Sigmoid colon (tissue), 7 donors: ENCODE results near the gene CADM2. TPM values are rescaled to one million over a fixed set of nuclear protein-coding genes. Genes with fewer than 3 reads are reported as not detected.

Experiments
- DNase-seq: peaks from one replicate; pipeline ENCODE4 v3.0.0-alpha.2; 2019
- H3K27ac ChIP-seq, 4 donors: fragments of 200-600 bp; sonication (generic); one replicate each; pipeline ENCODE4 v1.5.1; 2016 to 2019; ENCODE audit warnings: mild to moderate bottlenecking in 1 of 4
- H3K27me3 ChIP-seq, 3 donors: fragments of 200-600 bp; sonication (generic); one replicate each; pipeline ENCODE4 v1.5.1; 2019; ENCODE audit warnings: mild to moderate bottlenecking in 1 of 3
- H3K36me3 ChIP-seq, 4 donors: fragments of 200-600 bp; sonication (generic); one replicate each; pipeline ENCODE4 v1.5.1; 2016 to 2019
- H3K4me1 ChIP-seq, 4 donors: fragments of 200-600 bp; sonication (generic); one replicate each; pipeline ENCODE4 v1.5.1; 2017 to 2019
- H3K4me3 ChIP-seq, 4 donors: fragments of 200-600 bp; sonication (generic); one replicate each; pipeline ENCODE4 v1.5.1; 2017 to 2019; ENCODE audit warnings: mild to moderate bottlenecking in 2 of 4, moderate library complexity in 1 of 4
- H3K9me3 ChIP-seq, 4 donors: fragments of 200-600 bp in 3 of 4; sonication (generic) in 3 of 4; one replicate each; pipeline versions ENCODE4 v1.5.1 to v1.6.1; 2013 to 2019
- EP300 ChIP-seq, 4 donors: sonication (generic); formaldehyde crosslinking; IDR thresholded peaks; one replicate each; pipeline ENCODE4 v1.6.1; 2017; ENCODE audit warnings: antibody characterized with exemption in 4 of 4
- POLR2A ChIP-seq, 2 donors: fragments of 450-650 bp; IDR thresholded peaks; one replicate each; pipeline ENCODE4 v1.6.1; 2016; ENCODE audit warnings: antibody characterized with exemption in 2 of 2, mild to moderate bottlenecking in 2 of 2, moderate library complexity in 2 of 2
- POLR2AphosphoS5 ChIP-seq, 4 donors: sonication (generic); formaldehyde crosslinking; IDR thresholded peaks; one replicate each; pipeline ENCODE4 v1.6.1; 2017; ENCODE audit warnings: antibody characterized with exemption in 4 of 4
- WGBS, 2 donors: extraction: QIAGEN DNeasy Blood & Tissue Kit; methylation state at CpG; one replicate each; pipeline ENCODE4 v1.1.7; 2013; 5-methylcytosine and 5-hydroxymethylcytosine counted together
- intact Hi-C: fragments of 100-400 bp; cut with DNase I; formaldehyde crosslinking; loops from one replicate; pipeline ENCODE4 v1.15.1; 2023
- polyA plus RNA-seq, 3 donors: library from polyadenylated mRNA; stranded (reverse); fragments of 200-250 nt; gene quantifications; one replicate each; pipeline ENCODE4 v1.2.3, GENCODE V29; 2013
- total RNA-seq, 4 donors: library from RNA; depleted of rRNA; stranded (reverse); fragments of >200 nt; gene quantifications; one replicate each; pipeline ENCODE4 v1.1.0, GENCODE V29; 2016
- TF ChIP-seq, protein P1 (sequence below), 4 experiments: fragments of 450-650 bp in 3 of 4; fragments of 200-600 bp in 1 of 4; IDR thresholded peaks; one replicate each; pipeline ENCODE4 v1.5.1; 2016 to 2019; ENCODE audit warnings: antibody characterized with exemption in 4 of 4, mild to moderate bottlenecking in 3 of 4, moderate library complexity in 2 of 4
- donor health status: healthy with polysubstance abuse.
- donor health status: Bipolar disorder and iron deficiency.
- donor health status: healthy.

The CADM2 gene
- total and polyA plus RNA-seq, 7 donors: 0.46 to 22.8 (median 12.8) TPM

DNA sequence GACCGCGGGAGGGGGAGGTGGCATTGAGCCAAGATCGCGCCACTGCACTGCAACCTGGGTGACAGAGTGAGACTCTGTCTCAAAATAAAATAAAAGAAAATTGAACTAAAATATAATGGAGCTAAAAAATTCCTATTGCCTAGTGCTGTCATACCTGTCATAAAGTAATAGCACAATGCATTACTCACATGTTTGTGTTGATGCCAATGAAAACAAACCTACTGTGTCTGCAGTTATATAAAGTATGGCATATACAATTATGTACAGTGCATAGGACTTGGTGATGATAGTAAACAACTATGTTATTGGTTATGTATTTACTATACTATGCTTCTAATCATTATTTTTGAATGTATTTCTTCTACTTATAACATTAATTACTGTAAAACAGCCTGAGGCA lies 411.6 kb downstream of the CADM2 start:
- Histone ChIP-seq H3K9me3 (no peaks in the 10 kb centered on the region), H3K27me3 (no peaks in the 10 kb centered on the region), H3K36me3 (no peaks in the 10 kb centered on the region), H3K27ac (no peak overlapping the region), H3K4me3 (no peak overlapping the region), H3K4me1 (no peaks in the 10 kb centered on the region)
- 92 to 93% methylated on average over 4 of the region's 4 CpGs for WGBS, 2 donors
- intact Hi-C loops: no loop called here
- DNase-seq: no peak
- TF ChIP-seq, protein P1, sequence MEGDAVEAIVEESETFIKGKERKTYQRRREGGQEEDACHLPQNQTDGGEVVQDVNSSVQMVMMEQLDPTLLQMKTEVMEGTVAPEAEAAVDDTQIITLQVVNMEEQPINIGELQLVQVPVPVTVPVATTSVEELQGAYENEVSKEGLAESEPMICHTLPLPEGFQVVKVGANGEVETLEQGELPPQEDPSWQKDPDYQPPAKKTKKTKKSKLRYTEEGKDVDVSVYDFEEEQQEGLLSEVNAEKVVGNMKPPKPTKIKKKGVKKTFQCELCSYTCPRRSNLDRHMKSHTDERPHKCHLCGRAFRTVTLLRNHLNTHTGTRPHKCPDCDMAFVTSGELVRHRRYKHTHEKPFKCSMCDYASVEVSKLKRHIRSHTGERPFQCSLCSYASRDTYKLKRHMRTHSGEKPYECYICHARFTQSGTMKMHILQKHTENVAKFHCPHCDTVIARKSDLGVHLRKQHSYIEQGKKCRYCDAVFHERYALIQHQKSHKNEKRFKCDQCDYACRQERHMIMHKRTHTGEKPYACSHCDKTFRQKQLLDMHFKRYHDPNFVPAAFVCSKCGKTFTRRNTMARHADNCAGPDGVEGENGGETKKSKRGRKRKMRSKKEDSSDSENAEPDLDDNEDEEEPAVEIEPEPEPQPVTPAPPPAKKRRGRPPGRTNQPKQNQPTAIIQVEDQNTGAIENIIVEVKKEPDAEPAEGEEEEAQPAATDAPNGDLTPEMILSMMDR (IDR thresholded peaks at IDR 0.05): no peak
- no peak for TF ChIP-seq POLR2AphosphoS5 (IDR thresholded peaks at IDR 0.05)
- no peak for TF ChIP-seq EP300 (IDR thresholded peaks at IDR 0.05)
- no peak for TF ChIP-seq POLR2A (IDR thresholded peaks at IDR 0.05)

DNA sequence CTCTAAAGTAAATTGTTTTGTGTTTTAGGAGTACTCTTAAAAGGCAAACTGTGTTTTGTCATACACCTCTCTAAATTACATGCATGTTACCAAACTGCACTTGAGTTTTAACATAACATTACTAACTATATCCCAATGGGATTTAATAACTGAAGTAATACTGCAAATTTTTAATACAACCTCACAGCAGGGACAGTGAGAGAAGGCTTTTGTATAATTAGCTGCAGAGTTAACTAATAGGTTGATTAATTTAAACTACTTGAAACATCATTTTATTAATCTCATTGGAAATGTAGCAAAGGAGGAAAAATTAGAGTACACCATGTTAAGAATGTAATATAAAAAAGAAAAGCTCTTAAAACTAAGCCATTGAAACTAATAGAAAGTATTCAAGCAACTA lies 417.3 kb downstream of the CADM2 start:
- Histone ChIP-seq H3K36me3 (no peaks in the 10 kb centered on the region), H3K27ac (no peak overlapping the region), H3K27me3 (no peaks in the 10 kb centered on the region), H3K4me1 (no peaks in the 10 kb centered on the region), H3K4me3 (no peak overlapping the region), H3K9me3 (no peaks in the 10 kb centered on the region)
- DNase-seq: no peak
- TF ChIP-seq, protein P1 (IDR thresholded peaks at IDR 0.05): no peak
- TF ChIP-seq EP300 (IDR thresholded peaks at IDR 0.05) (no peak), POLR2A (IDR thresholded peaks at IDR 0.05) (no peak)
- intact Hi-C loops: no loop called here

DNA sequence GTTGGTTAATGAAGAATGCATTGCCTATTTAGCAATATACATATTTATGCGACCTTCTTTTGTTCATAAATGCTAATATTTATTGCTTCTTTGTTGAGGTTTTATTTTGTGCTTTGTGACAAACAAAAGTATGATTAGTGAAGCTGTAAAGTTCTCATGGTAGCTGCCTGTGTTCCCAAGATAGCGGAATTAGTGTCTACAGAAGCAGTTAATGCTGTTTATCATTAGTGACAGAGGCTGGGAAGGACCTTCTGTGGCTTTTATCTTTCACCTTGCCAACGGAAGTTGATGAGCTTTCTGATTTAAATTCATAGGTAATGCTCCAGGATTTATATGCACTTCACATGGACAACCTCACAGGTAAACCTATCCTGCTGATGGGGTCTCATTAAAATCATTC lies 418.3 kb downstream of the CADM2 start:
- Histone ChIP-seq H3K27ac (no peak overlapping the region), H3K9me3 (no peaks in the 10 kb centered on the region), H3K36me3 (no peaks in the 10 kb centered on the region), H3K27me3 (no peaks in the 10 kb centered on the region), H3K4me3 (no peak overlapping the region), H3K4me1 (no peaks in the 10 kb centered on the region)
- intact Hi-C loops: no loop called here
- no peak for TF ChIP-seq POLR2A (IDR thresholded peaks at IDR 0.05)
- no peak for TF ChIP-seq POLR2AphosphoS5 (IDR thresholded peaks at IDR 0.05)
- no peak for TF ChIP-seq EP300 (IDR thresholded peaks at IDR 0.05)
- TF ChIP-seq, protein P1 (IDR thresholded peaks at IDR 0.05): no peak
- 39 to 70% methylated on average over 3 of the region's 3 CpGs for WGBS, 2 donors
- DNase-seq: no peak

DNA sequence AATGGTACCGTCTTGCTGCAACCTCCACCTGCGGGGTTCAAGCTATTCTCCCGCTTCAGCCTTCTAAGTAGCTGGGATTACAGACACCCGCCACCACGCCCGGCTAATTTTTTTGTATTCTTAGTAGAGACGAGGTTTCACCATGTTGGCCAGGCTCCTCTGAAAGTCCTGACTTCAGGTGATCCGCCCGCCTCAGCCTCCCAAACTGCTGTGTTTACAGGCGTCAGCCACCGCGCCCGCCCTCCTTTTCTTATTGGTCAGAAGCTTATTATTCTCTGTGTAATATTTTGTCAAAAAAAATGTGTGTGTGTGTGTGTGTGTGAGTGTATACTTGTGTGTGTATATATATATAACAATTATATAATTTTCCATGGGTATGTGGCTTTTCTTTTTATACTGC lies 425.6 kb downstream of the CADM2 start:
- H3K27ac ChIP-seq: no peak overlapping the region
- no peak for DNase-seq
- H3K36me3 ChIP-seq: no peaks in the 10 kb centered on the region
- 88 to 94% methylated on average over 13 of the region's 13 CpGs for WGBS, 2 donors
- no peak overlapping the region for H3K4me3 ChIP-seq
- intact Hi-C loops: no loop called here
- H3K4me1 ChIP-seq: peaks cover 0 to 9% (median 0%) of the 10 kb centered on the region in 4 donors
- no peak for TF ChIP-seq POLR2AphosphoS5 (IDR thresholded peaks at IDR 0.05)
- TF ChIP-seq, protein P1 (IDR thresholded peaks at IDR 0.05): no peak
- no peak for TF ChIP-seq POLR2A (IDR thresholded peaks at IDR 0.05)
- no peak for TF ChIP-seq EP300 (IDR thresholded peaks at IDR 0.05)
- no peaks in the 10 kb centered on the region for H3K27me3 ChIP-seq
- no peaks in the 10 kb centered on the region for H3K9me3 ChIP-seq

DNA sequence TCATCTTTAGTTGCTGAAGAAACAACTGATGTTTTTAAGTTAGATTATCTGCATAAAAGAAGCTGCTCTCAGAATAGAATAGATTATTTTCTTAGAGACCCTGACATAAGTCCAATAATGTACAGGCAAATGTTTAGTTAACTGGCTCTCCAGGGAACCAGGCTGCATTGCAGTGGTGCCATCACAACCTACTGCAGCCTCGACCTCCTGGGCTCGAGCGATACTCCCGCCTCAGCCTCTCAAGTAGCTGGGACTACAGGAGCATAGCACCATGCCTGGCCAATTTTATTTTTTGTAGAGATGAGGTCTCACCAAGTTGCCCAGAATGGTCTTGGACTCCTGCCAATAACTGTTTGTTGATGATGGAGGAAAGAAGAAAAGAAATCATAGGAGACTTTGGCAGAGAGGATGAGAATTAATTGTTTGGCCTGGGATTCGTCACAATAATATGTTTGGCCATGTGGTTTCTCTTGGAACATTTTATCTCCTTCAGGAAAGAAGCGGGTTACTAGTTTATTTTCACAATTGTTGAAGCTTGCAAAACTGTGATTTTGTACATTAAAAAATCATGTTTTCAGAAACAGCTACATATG lies 429.2 kb downstream of the CADM2 start:
- TF ChIP-seq, protein P1 (IDR thresholded peaks at IDR 0.05): no peak
- peak in 2 of 4 donors; percentile 28 to 60 for TF ChIP-seq POLR2AphosphoS5 (IDR thresholded peaks at IDR 0.05)
- Histone ChIP-seq H3K36me3 (no peaks in the 10 kb centered on the region), H3K4me3 (no peak overlapping the region), H3K4me1 (peaks cover 0 to 9% (median 0%) of the 10 kb centered on the region in 4 donors), H3K27me3 (no peaks in the 10 kb centered on the region), H3K9me3 (no peaks in the 10 kb centered on the region), H3K27ac (no peak overlapping the region)
- WGBS, 2 donors: 77 to 80% methylated on average over 6 of the region's 6 CpGs
- no peak for DNase-seq
- intact Hi-C loops: no loop called here
